Suprapubic skin (tissue), 3 donors: Measurements from ENCODE around the gene CTU1.

Source experiments
- POLR2AphosphoS5 ChIP-seq, 3 donors: sonication (generic); formaldehyde crosslinking; IDR thresholded peaks; one replicate each; pipeline ENCODE4 v1.6.1; 2017; ENCODE audit warnings: antibody characterized with exemption in 3 of 3
- TF ChIP-seq, protein P1 (sequence below), 2 donors: fragments of 200-600 bp in 1 of 2; fragments of 450-650 bp in 1 of 2; sonication (generic) in 1 of 2; IDR thresholded peaks; one replicate each; pipeline ENCODE4 v1.5.1; 2016 to 2019; ENCODE audit warnings: antibody characterized with exemption in 2 of 2, mild to moderate bottlenecking in 1 of 2, moderate library complexity in 1 of 2

DNA sequence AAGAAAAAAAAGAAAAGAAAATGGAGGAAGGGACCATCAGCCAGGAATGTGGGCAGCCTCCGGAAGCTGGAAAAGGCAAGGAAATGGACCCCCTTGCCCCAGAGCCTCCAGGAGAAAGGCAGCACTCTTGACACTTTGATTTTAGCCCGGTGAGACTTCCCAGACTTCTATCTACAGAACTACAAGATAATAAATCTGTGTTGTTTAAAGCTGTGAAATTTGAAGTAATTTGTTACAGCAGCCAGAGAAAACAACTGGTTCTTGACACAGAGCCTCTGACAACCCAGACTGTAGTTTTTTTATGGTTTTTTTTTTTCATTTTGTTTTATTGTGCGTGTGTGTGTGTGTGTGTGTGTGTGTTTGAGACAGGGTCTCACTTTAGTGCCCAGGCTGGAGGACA, 7.6 kb downstream of the CTU1 start:
- TF ChIP-seq, protein P1, sequence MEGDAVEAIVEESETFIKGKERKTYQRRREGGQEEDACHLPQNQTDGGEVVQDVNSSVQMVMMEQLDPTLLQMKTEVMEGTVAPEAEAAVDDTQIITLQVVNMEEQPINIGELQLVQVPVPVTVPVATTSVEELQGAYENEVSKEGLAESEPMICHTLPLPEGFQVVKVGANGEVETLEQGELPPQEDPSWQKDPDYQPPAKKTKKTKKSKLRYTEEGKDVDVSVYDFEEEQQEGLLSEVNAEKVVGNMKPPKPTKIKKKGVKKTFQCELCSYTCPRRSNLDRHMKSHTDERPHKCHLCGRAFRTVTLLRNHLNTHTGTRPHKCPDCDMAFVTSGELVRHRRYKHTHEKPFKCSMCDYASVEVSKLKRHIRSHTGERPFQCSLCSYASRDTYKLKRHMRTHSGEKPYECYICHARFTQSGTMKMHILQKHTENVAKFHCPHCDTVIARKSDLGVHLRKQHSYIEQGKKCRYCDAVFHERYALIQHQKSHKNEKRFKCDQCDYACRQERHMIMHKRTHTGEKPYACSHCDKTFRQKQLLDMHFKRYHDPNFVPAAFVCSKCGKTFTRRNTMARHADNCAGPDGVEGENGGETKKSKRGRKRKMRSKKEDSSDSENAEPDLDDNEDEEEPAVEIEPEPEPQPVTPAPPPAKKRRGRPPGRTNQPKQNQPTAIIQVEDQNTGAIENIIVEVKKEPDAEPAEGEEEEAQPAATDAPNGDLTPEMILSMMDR (IDR thresholded peaks at IDR 0.05) = no peak
- no peak for TF ChIP-seq POLR2AphosphoS5 (IDR thresholded peaks at IDR 0.05)
